HK-2 (cell line): ENCODE data around the gene CAPN9.
"Not testable (repeated sequence)": the region's sequence is repeated elsewhere in the genome, so short reads cannot be mapped to it uniquely, and the experiment has no call there.

Experiments used
- DNase-seq: peaks from one replicate; pipeline ENCODE4 v3.0.0-alpha.2; 2018; ENCODE audit not compliant: unreplicated experiment

CAPN9 gene

DNA sequence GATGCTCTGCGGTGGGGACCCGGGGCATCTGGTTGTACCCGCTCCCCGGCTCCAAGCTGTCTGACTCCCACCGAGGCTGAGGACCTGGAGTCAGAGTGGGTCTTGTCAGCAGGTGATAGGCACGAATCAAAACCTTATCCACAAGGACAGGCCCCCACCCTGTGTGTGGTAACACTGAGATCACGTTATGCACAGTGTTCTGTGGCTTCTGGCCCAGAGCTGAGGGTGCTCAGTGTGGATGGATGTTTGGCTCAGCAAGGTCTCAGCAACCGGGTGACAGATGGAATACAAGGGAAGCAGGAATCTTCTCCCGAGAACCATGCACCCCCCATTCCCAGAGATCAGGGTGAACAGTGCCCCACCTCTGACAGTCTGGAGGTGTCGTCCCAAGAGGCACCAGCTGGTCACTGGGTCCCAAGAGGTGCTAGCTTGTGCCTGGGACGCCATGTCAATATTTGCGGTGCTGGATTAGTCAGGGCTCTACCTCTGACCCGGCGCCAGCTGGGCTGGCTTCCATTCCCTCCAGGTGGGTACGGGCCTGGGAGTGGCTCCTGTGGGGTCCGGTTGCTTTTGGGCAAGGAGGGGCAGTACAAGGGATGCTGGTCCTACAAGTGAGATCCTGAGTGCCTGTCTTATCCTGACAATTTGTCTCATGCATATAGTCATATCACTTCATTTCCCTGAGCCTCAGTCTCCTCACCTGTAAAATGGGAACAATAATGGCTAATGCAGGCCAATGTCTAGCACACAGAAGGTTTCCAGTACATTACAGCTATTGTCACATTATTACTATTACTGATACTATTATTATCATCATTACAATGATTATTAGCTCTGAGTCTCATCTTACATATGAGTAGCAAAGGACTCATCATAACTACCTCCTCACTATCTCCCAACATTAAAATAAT, 957 bp downstream of the CAPN9 start:
- no peak for DNase-seq

DNA sequence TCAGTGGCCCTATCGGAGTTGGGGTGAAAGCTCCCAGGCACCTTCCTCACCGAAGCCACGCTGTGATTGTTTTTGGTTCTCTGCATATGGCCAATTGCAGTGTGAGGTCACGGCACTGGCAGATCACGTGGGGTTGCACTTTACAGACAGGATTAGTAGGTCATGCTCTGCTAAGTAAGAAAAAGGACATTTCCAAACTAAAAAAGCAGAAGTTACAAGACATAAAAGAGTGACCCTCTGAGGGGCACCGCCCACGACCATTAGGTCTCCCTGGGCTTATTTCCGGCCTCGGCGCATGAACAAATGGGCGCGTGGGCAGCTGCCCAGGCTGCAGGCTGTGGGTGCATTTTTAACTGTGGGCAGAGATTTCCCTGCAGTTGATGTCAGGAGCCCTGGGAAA, 2.0 kb downstream of the CAPN9 start:
- DNase-seq = no peak

DNA sequence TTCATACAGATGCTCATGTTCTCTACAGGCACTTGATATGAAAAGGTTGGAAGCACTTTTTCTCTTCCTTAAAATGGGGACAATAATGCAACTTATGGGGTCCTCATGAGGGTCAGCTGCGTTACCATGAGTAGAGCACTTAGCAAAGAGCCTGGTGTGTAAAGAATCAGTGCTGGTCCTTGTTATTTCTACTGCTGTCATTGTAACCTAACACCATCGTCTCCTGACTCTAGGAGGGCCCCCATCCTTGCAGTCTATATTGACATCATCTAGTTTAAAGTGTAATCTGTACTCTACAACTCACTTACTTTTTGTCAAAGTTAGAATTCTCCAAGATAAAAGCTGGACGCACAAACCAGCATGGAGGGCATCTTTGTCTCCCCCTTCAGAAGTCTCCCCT, 2.4 kb downstream of the CAPN9 start:
- no peak for DNase-seq

DNA sequence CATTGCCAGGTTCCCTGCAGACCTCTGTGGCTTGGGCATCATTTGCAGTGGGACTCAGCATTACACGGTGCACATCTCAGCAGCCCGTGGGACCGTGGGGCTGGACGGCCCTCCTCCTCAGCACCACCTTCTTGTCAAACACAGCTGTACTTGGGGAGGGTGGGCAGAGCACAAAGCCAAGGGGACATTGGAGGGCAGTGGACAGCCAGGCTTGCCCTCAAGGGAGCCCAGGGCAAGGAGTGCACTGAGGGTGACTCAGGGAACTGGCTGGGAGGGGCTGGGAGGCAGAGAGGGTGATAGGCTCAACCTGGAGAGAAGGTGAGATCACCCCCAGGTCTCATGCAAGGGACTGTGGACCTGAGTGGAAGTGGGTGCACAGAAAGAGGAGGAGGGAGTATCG, 3.4 kb downstream of the CAPN9 start:
- DNase-seq = no peak

DNA sequence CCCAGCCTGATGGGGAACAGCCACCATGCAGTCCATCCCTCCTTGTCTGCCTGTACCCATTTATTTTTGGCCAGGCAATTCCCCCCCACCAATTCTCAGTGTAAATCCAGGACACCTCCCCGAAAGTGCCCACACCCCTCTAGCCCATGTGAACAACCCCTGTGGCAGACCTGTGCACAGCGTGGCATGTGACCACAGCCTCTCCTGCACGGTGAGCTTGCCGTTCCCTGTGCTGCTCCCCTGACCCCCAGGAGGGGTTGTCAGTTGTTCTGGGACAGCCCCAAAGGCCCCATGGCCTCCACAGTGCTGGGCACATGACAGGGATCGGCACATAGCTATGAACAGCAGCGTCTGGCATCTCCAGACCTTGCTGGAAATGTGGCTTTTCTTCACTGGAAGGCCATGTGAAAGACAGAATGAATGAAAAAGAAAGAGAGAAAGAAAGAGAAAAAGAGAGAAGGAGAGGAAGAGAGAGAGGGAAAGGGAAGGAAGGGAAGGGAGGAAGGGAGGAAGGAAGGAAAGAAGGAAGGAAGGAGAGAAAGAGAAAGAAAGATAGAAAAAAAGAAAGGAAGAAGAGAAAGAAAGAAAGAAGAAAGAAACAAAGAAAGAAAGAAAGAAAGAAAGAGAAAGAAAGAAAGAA, 3.9 kb downstream of the CAPN9 start:
- no peak for DNase-seq

DNA sequence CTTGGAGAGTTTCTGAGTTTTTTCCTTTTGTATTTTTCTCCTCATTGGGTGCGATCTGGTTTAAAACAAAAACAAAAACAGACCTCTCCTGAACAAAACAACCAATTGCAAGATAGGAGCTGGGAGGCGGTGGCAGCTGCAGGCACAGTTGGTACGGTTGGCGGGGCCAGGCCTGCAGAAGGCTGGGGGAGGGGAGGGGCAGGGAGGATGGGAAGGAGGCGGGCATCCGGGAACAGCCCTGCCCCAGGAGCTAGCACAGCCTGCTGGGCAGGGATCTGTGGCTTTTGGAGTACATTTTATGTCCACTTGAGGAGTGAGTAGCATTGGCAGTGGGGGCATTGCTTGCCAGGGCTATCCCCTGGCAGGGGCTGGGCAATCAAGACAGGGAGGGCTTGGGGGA, 5.2 kb downstream of the CAPN9 start:
- no peak for DNase-seq

DNA sequence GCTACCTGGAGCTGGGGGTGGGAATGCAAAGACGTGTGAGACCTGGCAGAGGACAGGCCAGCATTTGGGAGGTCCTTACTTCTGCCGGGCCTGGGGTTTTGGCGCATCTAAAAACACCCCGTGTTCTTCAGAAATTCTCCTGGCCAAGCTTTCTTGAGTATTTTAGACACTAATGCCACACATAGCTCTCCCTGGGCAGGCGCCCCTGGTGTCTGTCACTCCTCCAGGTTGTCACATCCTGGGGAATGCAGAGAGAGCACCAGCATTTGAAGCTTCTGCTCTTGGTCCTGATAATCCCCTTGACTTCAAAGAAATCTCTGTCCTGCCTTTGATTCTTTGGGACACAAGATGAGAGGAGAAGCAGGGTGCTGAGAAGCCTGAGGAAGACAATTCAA, 6.0 kb downstream of the CAPN9 start:
- DNase-seq = no peak

DNA sequence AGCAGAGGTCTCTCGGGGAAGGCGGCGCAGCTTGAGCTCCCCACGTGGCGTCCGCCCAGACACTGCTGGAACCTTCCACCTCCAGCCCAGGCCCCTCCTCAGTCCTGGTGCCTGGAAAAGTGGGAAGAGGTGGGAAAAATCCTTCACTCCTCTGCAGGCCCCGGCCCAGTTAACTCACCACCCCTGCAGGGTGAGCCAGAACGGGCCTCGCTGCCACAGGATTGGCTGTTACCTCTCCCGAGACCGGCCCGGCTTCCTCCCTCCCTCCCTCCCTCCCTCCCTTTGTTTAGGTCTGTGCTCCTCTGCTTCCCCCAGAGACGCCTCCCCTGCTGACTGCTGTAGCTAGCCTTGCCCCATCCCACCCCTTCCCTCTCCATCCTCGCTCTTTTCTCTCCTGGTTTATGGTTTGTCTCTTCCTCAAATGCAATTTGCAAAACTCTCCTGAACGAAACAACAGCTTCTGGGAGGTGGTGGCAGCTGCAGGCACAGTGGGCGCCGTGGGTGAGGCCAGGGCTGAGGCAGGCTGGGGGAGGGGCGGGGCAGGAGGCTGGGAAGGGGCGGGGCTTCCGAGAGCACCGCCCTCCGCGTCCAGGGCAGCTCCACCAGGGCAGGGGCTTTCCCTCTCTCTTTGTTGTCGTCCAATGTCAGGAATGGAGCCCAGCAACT, 6.5 kb downstream of the CAPN9 start:
- no peak for DNase-seq

DNA sequence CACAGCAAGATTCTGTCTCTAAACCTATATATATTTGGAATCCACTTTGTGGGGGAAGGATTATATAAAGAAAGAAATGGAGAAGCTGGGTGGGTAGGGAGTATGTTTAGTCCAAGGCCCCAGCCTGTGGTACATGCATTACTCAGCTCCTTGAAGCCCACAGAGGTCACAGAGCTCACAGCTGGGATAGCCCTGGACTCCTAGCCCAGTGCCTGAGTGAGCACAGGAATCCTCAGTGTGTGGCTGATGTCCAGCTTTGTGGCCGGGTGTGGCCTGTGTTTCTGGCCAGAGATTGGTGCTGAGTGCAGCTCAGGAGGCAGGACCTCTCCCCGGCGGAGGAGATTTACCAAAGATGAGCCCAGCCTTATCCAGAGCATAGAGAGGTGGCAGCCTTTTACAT, 7.6 kb downstream of the CAPN9 start:
- DNase-seq = peak; percentile 72

DNA sequence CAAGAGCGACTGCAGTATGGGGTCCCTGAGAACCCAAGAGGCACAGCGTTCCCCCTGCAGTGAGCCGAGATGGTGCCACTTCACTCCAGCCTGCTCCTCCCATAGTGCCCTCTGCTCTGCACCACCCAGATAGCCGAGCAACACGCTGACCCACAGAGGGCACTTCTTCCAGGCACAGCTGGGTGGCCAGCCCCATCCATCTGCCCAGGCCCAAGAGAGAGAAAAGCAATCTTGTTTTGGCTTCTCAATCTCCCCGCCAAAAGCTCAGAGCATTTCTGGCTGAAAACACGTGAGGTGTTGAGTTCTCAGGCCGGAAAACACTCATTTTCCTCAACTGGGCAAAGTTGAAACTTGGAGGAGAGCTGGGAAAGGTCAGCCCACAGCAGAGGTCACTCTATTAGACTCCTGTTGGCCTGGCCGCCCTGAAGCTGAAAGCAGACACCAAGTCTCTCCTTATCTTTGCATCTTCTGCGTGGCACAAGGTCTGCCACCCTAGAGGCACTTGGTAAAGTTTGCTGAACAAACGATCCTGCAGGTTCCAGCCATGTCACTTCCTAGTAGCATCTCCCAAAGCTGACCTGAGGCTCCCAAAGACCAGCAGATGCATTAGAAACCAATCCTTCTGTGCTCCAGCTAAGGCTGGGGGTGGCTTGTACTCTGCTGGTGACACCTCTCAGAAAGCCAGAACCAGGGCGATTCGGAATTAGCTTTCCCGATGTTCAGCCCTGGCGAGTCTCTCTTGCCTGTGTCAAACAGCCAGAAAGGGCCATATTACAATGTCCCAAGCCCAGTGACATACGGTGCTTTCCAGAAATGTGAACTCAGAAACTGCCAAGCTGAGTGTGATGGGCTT, 10.9 kb downstream of the CAPN9 start:
- no peak for DNase-seq

DNA sequence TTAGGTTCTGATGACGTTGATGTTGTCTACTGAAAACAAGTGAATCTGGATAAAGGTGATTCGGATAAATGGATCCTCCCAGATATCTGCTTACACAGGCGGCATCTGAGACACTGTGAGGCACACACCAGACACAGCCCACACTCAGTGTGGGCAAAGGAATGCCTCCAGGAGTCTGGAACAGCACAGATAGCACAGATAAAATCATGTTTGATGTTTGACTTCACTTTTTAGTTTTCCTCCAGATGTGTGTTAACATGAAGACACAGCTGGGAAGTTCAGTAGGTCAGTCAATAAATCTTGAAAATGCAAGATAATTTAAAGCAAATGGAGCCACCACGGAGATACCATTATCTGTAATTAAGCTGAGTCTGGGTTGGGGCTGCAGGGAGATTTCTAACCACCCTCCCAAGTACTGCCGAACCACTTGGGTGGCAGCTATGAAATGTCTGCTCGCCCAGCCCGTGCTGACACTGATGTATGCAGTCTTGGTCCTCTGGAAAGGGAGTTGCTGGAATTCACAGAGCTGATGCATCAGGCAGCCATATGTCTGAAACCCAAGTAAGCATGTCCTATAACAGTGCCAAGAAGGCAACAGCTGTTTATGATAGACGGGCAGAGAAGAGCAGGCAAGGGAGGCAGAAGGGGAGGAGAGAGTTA, 11.7 kb downstream of the CAPN9 start:
- DNase-seq = no peak

DNA sequence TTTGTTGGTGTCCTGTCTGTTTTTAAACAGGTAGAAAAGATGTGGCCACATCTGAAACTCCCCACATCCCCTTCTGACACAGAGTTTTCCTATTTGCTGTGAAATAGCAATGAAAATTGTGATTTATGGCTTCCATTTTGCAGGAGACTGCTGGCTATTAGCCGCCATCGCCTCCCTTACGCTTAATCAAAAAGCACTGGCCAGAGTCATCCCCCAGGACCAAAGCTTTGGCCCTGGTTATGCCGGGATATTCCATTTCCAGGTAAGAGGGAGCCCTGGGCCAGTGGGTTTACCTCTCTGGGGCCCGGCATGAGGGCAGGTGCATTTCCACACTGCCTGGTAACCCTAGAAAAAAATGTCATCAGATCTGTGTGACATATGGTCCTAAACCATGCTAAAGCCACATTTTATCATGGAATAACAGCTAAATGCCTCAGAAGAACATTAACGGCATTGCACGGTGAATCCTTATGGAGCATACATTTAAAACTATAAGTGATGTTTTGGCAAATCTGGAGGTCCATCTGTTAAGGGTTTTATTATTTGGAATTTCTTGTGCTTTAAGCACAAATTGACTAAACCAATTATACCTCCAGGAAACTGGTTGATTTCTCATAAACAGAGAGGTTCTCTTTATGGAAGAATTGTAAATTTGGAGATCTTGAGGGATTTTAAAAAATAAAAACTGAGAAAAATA, 12.3 kb downstream of the CAPN9 start:
- DNase-seq = no peak

DNA sequence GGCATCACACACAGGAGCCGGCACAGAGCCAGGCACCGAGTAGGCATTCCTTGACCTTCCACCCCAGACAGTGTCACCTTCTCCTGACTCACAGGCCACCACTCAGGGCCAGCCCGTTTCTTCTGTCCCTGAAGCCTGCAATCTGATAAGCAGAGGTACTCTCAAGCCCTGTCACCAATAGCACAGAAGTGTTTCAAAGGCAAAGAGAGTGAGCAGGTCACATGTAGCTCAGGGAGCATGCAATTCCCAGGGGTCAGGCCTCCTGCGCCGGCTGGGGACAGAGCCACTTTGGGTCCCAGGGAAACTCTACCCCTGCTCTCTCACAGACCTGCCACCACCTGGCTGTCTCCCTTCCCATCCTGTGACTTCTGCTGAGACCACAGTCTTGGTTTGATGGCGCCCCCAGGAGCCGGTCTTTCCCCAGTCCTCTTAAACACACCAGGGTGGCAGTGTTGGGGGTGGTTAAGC, 13.2 kb downstream of the CAPN9 start:
- DNase-seq = no peak

DNA sequence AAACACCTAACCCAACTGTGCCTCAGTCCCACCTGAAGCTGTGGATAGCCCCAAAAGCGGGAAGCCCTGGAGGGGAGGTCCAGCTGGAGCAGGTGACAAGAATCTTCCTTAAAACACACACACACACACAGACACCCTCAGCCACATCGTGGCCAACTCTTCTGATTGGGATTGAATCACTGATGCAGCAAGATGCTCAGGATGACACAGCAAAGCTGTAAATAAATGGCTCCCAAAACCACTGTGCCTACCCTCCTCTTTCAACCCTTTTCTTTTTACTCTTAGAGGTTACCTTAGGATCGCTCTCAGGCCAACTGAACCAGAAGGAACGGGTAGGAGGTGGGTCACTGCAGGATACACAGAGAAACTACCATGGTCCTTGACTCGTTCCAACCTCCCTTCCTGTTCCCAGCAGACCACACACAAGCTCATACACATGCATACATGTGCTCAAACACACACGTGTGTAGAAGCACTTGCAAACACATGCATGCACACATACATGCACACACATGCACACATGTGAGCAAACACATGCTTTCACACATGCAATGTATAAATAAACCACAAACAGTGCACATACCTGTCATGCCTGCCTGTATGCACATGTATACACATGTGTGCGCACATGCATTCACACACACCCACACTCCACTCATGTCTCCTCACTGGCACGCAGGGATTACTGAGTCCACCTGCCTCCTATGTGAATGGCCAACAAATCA, 14.4 kb downstream of the CAPN9 start:
- no peak for DNase-seq

DNA sequence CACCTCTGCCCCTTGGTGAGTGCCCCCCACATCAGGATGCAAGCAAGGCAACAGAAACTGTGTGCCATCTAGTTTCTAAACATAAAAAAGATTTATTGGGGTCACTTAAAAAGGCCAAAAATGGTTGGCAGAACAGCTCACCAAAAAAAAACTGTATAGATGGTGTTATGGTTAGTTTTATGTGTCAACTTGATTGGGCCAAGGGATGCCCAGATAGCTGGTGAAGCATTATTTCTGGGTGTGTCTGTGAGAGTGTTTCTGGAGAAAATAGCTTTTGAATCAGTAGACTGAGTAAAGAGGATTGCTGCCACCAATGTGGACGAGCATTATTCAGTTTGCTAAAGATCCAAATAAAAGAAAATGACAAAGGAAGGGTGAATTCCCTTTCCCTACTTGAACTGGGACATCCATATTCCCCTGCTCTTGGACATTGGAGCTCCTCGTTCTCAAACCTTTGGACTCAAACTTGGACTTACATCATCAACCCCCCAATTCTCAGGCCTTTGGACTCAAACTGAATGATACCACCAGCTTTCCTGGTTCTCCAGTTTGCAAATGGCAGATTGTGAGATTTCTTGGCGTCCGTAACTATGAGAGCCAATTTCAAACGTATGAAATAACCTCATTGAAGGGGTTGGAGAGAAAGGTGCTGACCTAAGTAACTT, 16.9 kb downstream of the CAPN9 start:
- no peak for DNase-seq

DNA sequence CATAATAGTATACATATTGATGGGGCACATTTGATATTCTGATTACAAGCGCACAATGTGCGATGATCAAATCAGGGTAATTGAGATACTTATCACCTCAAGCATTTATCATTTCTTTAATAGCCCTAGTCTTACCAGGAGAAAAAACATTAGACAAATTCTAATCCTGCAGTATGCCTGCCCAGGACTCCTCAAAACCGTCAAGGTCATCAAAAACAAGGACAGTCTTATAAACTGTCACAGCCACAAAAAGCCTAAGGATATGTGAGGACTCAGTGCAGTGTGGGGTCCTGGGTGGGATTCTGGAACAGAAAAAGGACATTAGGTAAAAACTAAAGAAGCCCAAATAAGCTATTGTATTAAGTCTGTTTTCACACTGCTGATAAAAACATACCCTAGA, 19.1 kb downstream of the CAPN9 start:
- DNase-seq = no peak

DNA sequence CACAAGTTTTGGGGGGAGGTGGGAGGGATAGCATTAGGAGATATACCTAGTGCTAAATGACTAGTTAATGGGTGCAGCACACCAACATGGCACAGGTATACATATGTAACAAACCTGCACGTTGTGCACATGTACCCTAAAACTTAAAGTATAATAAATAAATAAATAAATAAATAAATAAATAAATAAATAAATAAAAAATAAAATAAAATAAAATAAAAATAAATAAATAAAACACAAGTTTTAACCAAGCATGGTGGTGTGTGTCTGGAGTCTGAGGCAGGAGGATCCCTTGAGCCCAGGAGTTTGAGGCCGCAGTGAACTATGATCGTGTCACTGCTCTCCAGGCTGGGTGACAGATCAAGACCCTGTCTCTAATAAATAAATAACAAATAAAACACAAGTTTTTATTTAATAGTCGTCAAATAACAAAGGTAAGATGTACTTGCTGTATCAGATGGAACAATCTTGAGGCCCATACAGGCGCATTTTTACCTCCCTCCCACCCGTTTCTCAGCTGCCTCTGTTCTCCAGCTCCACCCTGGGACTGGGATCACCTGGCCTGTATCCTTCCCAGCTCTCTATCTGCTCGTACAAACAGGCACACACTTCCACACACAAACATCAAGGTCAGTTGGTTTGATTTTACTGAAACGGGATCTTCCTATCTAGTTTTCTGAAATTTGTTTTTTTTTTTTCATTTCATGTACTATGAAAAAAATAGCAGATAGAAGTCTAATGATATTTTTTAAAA, 20.8 kb downstream of the CAPN9 start:
- DNase-seq = not testable (repeated sequence)

DNA sequence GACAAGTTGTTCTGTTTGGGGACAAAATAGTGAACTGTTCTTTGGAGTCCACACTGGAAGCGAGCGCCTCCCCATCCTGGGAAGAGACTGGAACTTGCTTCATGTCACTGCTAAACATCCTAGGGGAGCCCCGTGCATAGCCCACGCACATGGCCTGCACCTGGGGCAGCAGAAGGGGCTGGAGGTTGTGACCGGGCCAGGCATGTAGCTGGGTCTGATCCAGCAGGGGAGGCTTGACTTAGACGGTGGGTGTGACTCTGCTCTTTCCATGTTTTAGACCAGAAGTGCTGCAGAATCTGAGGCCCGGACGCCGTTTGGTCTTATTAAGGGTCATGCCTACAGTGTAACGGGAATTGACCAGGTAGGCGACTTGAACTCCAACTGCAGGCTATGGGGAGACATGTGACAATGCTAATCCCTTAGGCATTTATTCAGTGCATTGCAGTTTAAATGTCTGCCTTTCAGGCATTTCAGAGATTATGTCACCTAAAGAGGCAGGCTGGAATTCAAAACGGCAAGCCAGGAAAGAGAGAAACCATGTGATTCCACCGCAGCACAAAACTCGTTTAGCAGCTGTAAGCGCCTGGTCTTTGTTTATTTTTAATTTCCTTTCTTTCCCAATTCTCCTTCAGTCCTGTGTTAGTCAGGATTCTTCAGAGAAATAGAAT, 21.8 kb downstream of the CAPN9 start:
- DNase-seq = no peak
